NCI-H187 (cell line): Measurements from ENCODE around the gene CIDEA.

Source experiments
- DNase-seq, 2 experiments: peaks; one replicate each; lab custom pipeline; 2025; lab: John Stamatoyannopoulos, UW

The CIDEA gene

GRCh38 chr18:12274793-12275192 lies 20.6 kb downstream of the CIDEA start:
- DNase-seq = no peak

GRCh38 chr18:12276736-12277554 lies 22.8 kb downstream of the CIDEA start:
- DNase-seq = no peak

- no peak for DNase-seq
These were observed 24.1 kb downstream of the CIDEA start for GRCh38 chr18:12278215-12278671.

GRCh38 chr18:12278741-12279682 lies 24.9 kb downstream of the CIDEA start:
- no peak for DNase-seq

- DNase-seq = no peak
These were observed 25.8 kb downstream of the CIDEA start for GRCh38 chr18:12279781-12280531.

GRCh38 chr18:12281861-12282260 lies 27.7 kb downstream of the CIDEA start:
- DNase-seq = no peak

GRCh38 chr18:12282442-12283039 lies 28.4 kb downstream of the CIDEA start:
- DNase-seq = no peak

GRCh38 chr18:12283256-12283655 lies 29.1 kb downstream of the CIDEA start:
- DNase-seq = no peak

- no peak for DNase-seq
These were observed 29.5 kb downstream of the CIDEA start for GRCh38 chr18:12283666-12284065.

GRCh38 chr18:12287131-12287681 lies 33.0 kb downstream of the CIDEA start:
- DNase-seq = no peak

GRCh38 chr18:12287684-12288402 lies 33.7 kb downstream of the CIDEA start:
- no peak for DNase-seq

GRCh38 chr18:12288403-12288755 lies 34.2 kb downstream of the CIDEA start:
- DNase-seq = no peak

- no peak for DNase-seq
These were observed 35.9 kb downstream of the CIDEA start for GRCh38 chr18:12290086-12290485.

- DNase-seq = no peak
These were observed 37.0 kb downstream of the CIDEA start for GRCh38 chr18:12291161-12291560.

- no peak for DNase-seq
These were observed 37.5 kb downstream of the CIDEA start for GRCh38 chr18:12291690-12292089.

- no peak for DNase-seq
These were observed 39.7 kb downstream of the CIDEA start for GRCh38 chr18:12293831-12294230.

GRCh38 chr18:12295389-12296086 lies 41.4 kb downstream of the CIDEA start:
- DNase-seq = no peak

GRCh38 chr18:12296087-12296403 lies 41.9 kb downstream of the CIDEA start:
- DNase-seq = no peak

GRCh38 chr18:12296457-12296856 lies 42.3 kb downstream of the CIDEA start:
- no peak for DNase-seq

- DNase-seq = no peak
These were observed 45.7 kb downstream of the CIDEA start for GRCh38 chr18:12299862-12300261.
